ENCODE results near the gene ABHD15.

ABHD15 gene

DNA sequence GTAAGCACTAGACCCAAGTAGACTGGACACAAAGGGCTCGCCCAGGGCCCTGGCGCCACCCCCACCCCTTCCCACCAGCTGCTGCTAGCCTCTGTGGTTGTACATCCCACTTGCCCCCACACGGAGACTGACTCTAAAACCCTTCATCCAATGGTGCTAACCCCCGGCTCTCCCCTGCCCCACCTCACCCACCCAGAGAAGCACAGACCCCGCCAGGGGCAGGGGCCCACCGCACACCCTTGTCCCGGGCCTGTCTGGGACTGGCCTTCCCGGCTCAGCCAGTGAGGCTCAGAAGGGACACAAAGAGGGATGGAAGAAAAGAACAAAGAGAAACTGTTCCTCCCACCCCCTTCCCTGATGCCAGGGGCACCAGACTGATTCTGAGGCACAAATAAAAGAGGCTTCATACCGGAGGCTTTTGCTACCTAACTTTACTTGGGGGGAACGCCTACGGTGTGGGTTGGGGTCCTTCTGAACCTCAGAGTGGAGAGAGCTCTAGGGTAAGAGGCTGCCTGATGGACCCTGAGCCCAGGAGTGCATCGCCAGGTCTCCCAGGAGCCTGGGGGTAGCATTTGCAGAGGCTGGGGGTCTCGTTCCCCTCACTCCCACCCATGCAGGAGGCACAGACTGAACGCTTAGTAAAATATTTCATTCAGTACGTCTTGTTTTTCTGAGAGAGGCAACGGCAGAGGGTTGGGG is 47.7 kb upstream of the ABHD15 start:
- peaks cover 50% of the 10 kb centered on the region for H3K4me1 ChIP-seq (ENCODE audit: control insufficient read depth, low read length)

DNA sequence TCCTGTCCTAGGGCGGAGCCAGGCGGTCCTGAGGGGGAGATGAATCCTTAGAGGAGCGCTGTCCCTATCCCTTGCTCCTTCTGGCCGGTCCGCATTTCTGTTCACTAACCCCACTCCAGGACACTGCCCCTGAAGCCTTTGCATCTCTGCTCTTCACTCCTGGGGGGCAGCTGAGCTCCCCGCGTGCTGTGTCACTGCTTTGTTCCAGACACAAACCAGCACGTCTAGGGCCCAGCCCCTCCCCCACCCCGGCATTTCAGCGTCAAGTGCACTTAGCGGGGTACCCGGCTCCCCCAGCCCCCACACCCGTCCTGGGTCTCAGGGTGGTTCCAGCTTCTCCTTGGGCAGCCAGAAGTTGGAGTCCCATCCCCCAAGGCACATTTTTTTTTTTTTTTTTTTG is 47.0 kb upstream of the ABHD15 start:
- H3F3A ChIP-seq (ENCODE audit: control insufficient read depth, insufficient read depth) = no peaks in the 10 kb centered on the region; the same call in 1 of the 2 replicates
- no peak overlapping the region for H3K4me3 ChIP-seq (ENCODE audit: low read length)
- no peak overlapping the region for H3K27ac ChIP-seq (ENCODE audit: low read depth, low read length)
- TF ChIP-seq, protein P1, sequence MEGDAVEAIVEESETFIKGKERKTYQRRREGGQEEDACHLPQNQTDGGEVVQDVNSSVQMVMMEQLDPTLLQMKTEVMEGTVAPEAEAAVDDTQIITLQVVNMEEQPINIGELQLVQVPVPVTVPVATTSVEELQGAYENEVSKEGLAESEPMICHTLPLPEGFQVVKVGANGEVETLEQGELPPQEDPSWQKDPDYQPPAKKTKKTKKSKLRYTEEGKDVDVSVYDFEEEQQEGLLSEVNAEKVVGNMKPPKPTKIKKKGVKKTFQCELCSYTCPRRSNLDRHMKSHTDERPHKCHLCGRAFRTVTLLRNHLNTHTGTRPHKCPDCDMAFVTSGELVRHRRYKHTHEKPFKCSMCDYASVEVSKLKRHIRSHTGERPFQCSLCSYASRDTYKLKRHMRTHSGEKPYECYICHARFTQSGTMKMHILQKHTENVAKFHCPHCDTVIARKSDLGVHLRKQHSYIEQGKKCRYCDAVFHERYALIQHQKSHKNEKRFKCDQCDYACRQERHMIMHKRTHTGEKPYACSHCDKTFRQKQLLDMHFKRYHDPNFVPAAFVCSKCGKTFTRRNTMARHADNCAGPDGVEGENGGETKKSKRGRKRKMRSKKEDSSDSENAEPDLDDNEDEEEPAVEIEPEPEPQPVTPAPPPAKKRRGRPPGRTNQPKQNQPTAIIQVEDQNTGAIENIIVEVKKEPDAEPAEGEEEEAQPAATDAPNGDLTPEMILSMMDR (IDR thresholded peaks at IDR 0.05; ENCODE audit: low read depth, low read length, poor library complexity, severe bottlenecking) = no peak
- no peak for TF ChIP-seq EZH2phosphoT487 (IDR thresholded peaks at IDR 0.05; ENCODE audit: borderline replicate concordance, low read length)
- no peaks in the 10 kb centered on the region for H3K9me3 ChIP-seq (ENCODE audit: control insufficient read depth, insufficient read depth, low read length)
- H3K27me3 ChIP-seq (ENCODE audit: control insufficient read depth, low read length) = peaks cover 13% of the 10 kb centered on the region
- H3K9me2 ChIP-seq (replicated peaks; ENCODE audit: control insufficient read depth, low read length) = no peaks in the 10 kb centered on the region
- H3K79me2 ChIP-seq (ENCODE audit: control insufficient read depth, low read length) = no peaks in the 10 kb centered on the region
- H3K4me2 ChIP-seq (ENCODE audit: low read length) = peak overlapping the region; percentile 52
- H4K20me1 ChIP-seq (ENCODE audit: control insufficient read depth, insufficient read depth, low read depth, low read length) = peaks cover 17% of the 10 kb centered on the region
- H3K4me1 ChIP-seq (ENCODE audit: control insufficient read depth, low read length) = peaks cover 50% of the 10 kb centered on the region
- H3K36me3 ChIP-seq (ENCODE audit: control insufficient read depth, low read length) = peaks cover 10% of the 10 kb centered on the region; the same call in 1 of the 2 replicates

More for the DNA sequence above, 47.7 kb upstream of the ABHD15 start:
- Histone ChIP-seq H3F3A (ENCODE audit: control insufficient read depth, insufficient read depth) (no peaks in the 10 kb centered on the region; the same call in 1 of the 2 replicates), H3K9me2 (replicated peaks; ENCODE audit: control insufficient read depth, low read length) (no peaks in the 10 kb centered on the region), H3K79me2 (ENCODE audit: control insufficient read depth, low read length) (no peaks in the 10 kb centered on the region), H3K27ac (ENCODE audit: low read depth, low read length) (no peak overlapping the region), H3K4me3 (ENCODE audit: low read length) (no peak overlapping the region), H3K36me3 (ENCODE audit: control insufficient read depth, low read length) (peaks cover 10% of the 10 kb centered on the region; the same call in 1 of the 2 replicates), H3K4me2 (ENCODE audit: low read length) (peak overlapping the region; percentile 78; the same call in 1 of the 2 replicates), H3K9me3 (ENCODE audit: control insufficient read depth, insufficient read depth, low read length) (no peaks in the 10 kb centered on the region), H3K27me3 (ENCODE audit: control insufficient read depth, low read length) (peaks cover 13% of the 10 kb centered on the region), H4K20me1 (ENCODE audit: control insufficient read depth, insufficient read depth, low read depth, low read length) (peaks cover 17% of the 10 kb centered on the region)
- TF ChIP-seq EZH2phosphoT487 (IDR thresholded peaks at IDR 0.05; ENCODE audit: borderline replicate concordance, low read length) = no peak
- TF ChIP-seq, protein P1 (IDR thresholded peaks at IDR 0.05; ENCODE audit: low read depth, low read length, poor library complexity, severe bottlenecking) = no peak

- Histone ChIP-seq H3K27ac (ENCODE audit: low read depth, low read length) (no peak overlapping the region), H3K4me2 (ENCODE audit: low read length) (peak overlapping the region; percentile 52), H3K79me2 (ENCODE audit: control insufficient read depth, low read length) (no peaks in the 10 kb centered on the region), H3K9me2 (replicated peaks; ENCODE audit: control insufficient read depth, low read length) (no peaks in the 10 kb centered on the region), H3F3A (ENCODE audit: control insufficient read depth, insufficient read depth) (no peaks in the 10 kb centered on the region; the same call in 1 of the 2 replicates), H3K36me3 (ENCODE audit: control insufficient read depth, low read length) (peaks cover 10% of the 10 kb centered on the region; the same call in 1 of the 2 replicates), H3K4me3 (ENCODE audit: low read length) (peak overlapping the region; percentile 3; the same call in 1 of the 2 replicates), H4K20me1 (ENCODE audit: control insufficient read depth, insufficient read depth, low read depth, low read length) (peaks cover 17% of the 10 kb centered on the region), H3K4me1 (ENCODE audit: control insufficient read depth, low read length) (peaks cover 48% of the 10 kb centered on the region), H3K9me3 (ENCODE audit: control insufficient read depth, insufficient read depth, low read length) (no peaks in the 10 kb centered on the region), H3K27me3 (ENCODE audit: control insufficient read depth, low read length) (peaks cover 13% of the 10 kb centered on the region)
- TF ChIP-seq, protein P1 (IDR thresholded peaks at IDR 0.05; ENCODE audit: low read depth, low read length, poor library complexity, severe bottlenecking) = peak; percentile 84
- TF ChIP-seq EZH2phosphoT487 (IDR thresholded peaks at IDR 0.05; ENCODE audit: borderline replicate concordance, low read length) = no peak
Measured at GRCh38 chr17:29613352-29613837, 46.6 kb upstream of the ABHD15 start.

Data from DOHH2 (cell line).